Lung (tissue), 12 donors: ENCODE measurements around the gene APLF. TPM values are rescaled to one million over a fixed set of nuclear protein-coding genes. Genes with fewer than 3 reads are reported as not detected.
"Not testable (repeated sequence)": the region's sequence is repeated elsewhere in the genome, so short reads cannot be mapped to it uniquely, and the experiment has no call there.

ENCODE experiments used
- ATAC-seq: fragments of 200-7000 bp; cut with Tn5 transposase; one replicate; pipeline ENCODE4 v1.9.1; 2020; ENCODE audit warnings: moderate number of reproducible peaks; ENCODE audit not compliant: insufficient read depth, low FRiP score
- DNase-seq, 3 donors: peaks; one replicate each; pipeline ENCODE4 v3.0.0-alpha.2; 2013 to 2017
- H3K27ac ChIP-seq, 2 donors: one replicate each; pipeline ENCODE4 v1.5.1; 2013; ENCODE audit warnings: mild to moderate bottlenecking in 2 of 2, moderate library complexity in 2 of 2, control low read depth in 1 of 2, inconsistent platforms in 1 of 2, low read depth in 1 of 2, low read length in 1 of 2
- H3K27me3 ChIP-seq, 3 donors: one replicate each; pipeline ENCODE4 v1.5.1; 2013; ENCODE audit warnings: low read length in 2 of 3; ENCODE audit not compliant: control insufficient read depth in 3 of 3, insufficient read depth in 3 of 3
- H3K36me3 ChIP-seq, 4 donors: one replicate each; pipeline ENCODE4 v1.5.1; 2013; ENCODE audit warnings: low read length in 4 of 4, mild to moderate bottlenecking in 1 of 4, moderate library complexity in 1 of 4; ENCODE audit not compliant: control insufficient read depth in 4 of 4, insufficient read depth in 4 of 4
- H3K4me1 ChIP-seq, 5 donors: one replicate each; pipeline ENCODE4 v1.5.1; 2013; ENCODE audit warnings: low read length in 5 of 5, mild to moderate bottlenecking in 2 of 5, moderate library complexity in 1 of 5; ENCODE audit not compliant: control insufficient read depth in 5 of 5, insufficient read depth in 5 of 5
- H3K4me3 ChIP-seq: one replicate; pipeline ENCODE4 v1.5.1; 2013; ENCODE audit warnings: mild to moderate bottlenecking, control low read depth, moderate library complexity
- H3K9ac ChIP-seq, 2 donors: one replicate each; pipeline ENCODE4 v1.5.1; 2013; ENCODE audit warnings: low read length in 2 of 2, control low read depth in 1 of 2; ENCODE audit not compliant: insufficient read depth in 1 of 2
- H3K9me3 ChIP-seq, 4 donors: one replicate each; pipeline ENCODE4 v1.5.1; 2013; ENCODE audit warnings: low read length in 3 of 4, mild to moderate bottlenecking in 1 of 4, moderate library complexity in 1 of 4; ENCODE audit not compliant: control insufficient read depth in 4 of 4, insufficient read depth in 3 of 4
- CTCF ChIP-seq: IDR thresholded peaks from 2 replicates; pipeline ENCODE4 v1.5.1; 2012; ENCODE audit warnings: mild to moderate bottlenecking; ENCODE audit errors: control extremely low read depth, extremely low read depth
- WGBS, 2 donors: extraction: QIAGEN DNeasy Blood & Tissue Kit; methylation state at CpG; one replicate each; pipeline ENCODE4 v1.1.7; 2013; 5-methylcytosine and 5-hydroxymethylcytosine counted together
- polyA plus RNA-seq, 2 donors: library from polyadenylated mRNA; stranded (reverse); fragments of 200-250 nt; gene quantifications; one replicate each; pipeline ENCODE4 v1.2.1, GENCODE V29; 2013
- total RNA-seq, 2 donors: library from RNA; depleted of rRNA in 1 of 2; stranded (reverse); fragments of >200 nt in 1 of 2; gene quantifications; one replicate each; pipeline ENCODE4 v1.2.1, GENCODE V29; 2014 to 2021
- donor health status: control.
- donor health status: control.
- donor health status: Bipolar disorder and iron deficiency.
- donor health status: healthy.
- donor health status: DM: yes; HTN: yes; CAD: no.

APLF gene
- total and polyA plus RNA-seq, 4 donors: 0.50 to 11.8 (median 2.3) TPM

GRCh38 chr2:68529651-68530050 lies 62.3 kb downstream of the APLF start:
- not testable (repeated sequence) for ATAC-seq, H3K27ac ChIP-seq, H3K36me3 ChIP-seq, H3K4me1 ChIP-seq, H3K9ac ChIP-seq, H3K4me3 ChIP-seq, H3K27me3 ChIP-seq, DNase-seq, H3K9me3 ChIP-seq
- 96 to 100% methylated on average over 4 to 17 of the region's 17 CpGs for WGBS, 2 donors

GRCh38 chr2:68536000-68536399 lies 68.6 kb downstream of the APLF start:
- no peak for ATAC-seq

GRCh38 chr2:68537011-68537410 lies 69.6 kb downstream of the APLF start:
- peaks cover 0 to 7% (median 0%) of the 10 kb centered on the region in 4 donors for H3K36me3 ChIP-seq
- DNase-seq: no peak
- no peaks in the 10 kb centered on the region for H3K9me3 ChIP-seq
- ATAC-seq: no peak
- WGBS, 2 donors: 75 to 86% methylated on average over 4 of the region's 4 CpGs
- TF ChIP-seq CTCF: no peak
- no peaks in the 10 kb centered on the region for H3K27me3 ChIP-seq
- H3K27ac ChIP-seq: no peak overlapping the region
- H3K4me3 ChIP-seq: no peak overlapping the region
- H3K9ac ChIP-seq: no peak overlapping the region
- H3K4me1 ChIP-seq: no peaks in the 10 kb centered on the region

More at GRCh38 chr2:68536000-68536399, 68.6 kb downstream of the APLF start:
- Histone ChIP-seq H3K4me1 (no peaks in the 10 kb centered on the region), H3K4me3 (no peak overlapping the region), H3K27ac (no peak overlapping the region), H3K9me3 (no peaks in the 10 kb centered on the region), H3K36me3 (peaks cover 0 to 7% (median 0%) of the 10 kb centered on the region in 4 donors), H3K9ac (no peak overlapping the region), H3K27me3 (no peaks in the 10 kb centered on the region)
- 41 to 70% methylated on average over 3 of the region's 3 CpGs for WGBS, 2 donors
- no peak for DNase-seq
- no peak for TF ChIP-seq CTCF

GRCh38 chr2:68537809-68538208 lies 70.4 kb downstream of the APLF start:
- no peak overlapping the region for H3K27ac ChIP-seq
- ATAC-seq (no peak), DNase-seq (no peak)
- H3K27me3 ChIP-seq: no peaks in the 10 kb centered on the region
- H3K36me3 ChIP-seq: peaks cover 0 to 7% (median 0%) of the 10 kb centered on the region in 4 donors
- H3K4me3 ChIP-seq: no peak overlapping the region
- no peaks in the 10 kb centered on the region for H3K9me3 ChIP-seq
- no peak for TF ChIP-seq CTCF
- H3K9ac ChIP-seq: no peak overlapping the region
- 32 to 67% methylated on average over 2 of the region's 2 CpGs for WGBS, 2 donors
- H3K4me1 ChIP-seq: no peaks in the 10 kb centered on the region
